Gastrocnemius medialis (tissue), 4 donors: ENCODE data around the gene FAM174A. TPM values are rescaled to one million over a fixed set of nuclear protein-coding genes. Genes with fewer than 3 reads are reported as not detected.

ENCODE experiments used
- ATAC-seq, 2 donors: fragments of 150-250 bp; one replicate each; pipeline ENCODE4 v1.9.1; 2016
- DNase-seq, 2 donors: peaks; one replicate each; pipeline ENCODE4 v3.0.0-alpha.2; 2019
- H3K27ac ChIP-seq, 4 donors: fragments of 200-600 bp; sonication (generic); 1 replicate in 1 of 4; 2 replicates in 3 of 4; pipeline ENCODE4 v1.5.1; 2016 to 2018; ENCODE audit warnings: mild to moderate bottlenecking in 2 of 4, moderate library complexity in 1 of 4
- H3K27me3 ChIP-seq, 3 donors: fragments of 200-600 bp; sonication (generic) in 2 of 3; 1 replicate in 1 of 3; 2 replicates in 2 of 3; pipeline versions ENCODE4 v1.5.1 to v1.6.0; 2016 to 2019; ENCODE audit warnings: mild to moderate bottlenecking in 1 of 3, moderate library complexity in 1 of 3
- H3K36me3 ChIP-seq, 2 donors: fragments of 200-600 bp; sonication (generic) in 1 of 2; one replicate each; pipeline ENCODE4 v1.5.1; 2017 to 2018
- H3K4me1 ChIP-seq, 2 donors: fragments of 200-600 bp; sonication (generic) in 1 of 2; one replicate each; pipeline ENCODE4 v1.5.1; 2016 to 2017; ENCODE audit warnings: mild to moderate bottlenecking in 2 of 2
- H3K4me3 ChIP-seq, 4 donors: fragments of 200-600 bp; sonication (generic) in 3 of 4; 1 replicate in 1 of 4; 2 replicates in 3 of 4; pipeline ENCODE4 v1.5.1; 2016 to 2019; ENCODE audit warnings: mild to moderate bottlenecking in 2 of 4
- H3K9me3 ChIP-seq, 3 donors: fragments of 200-600 bp; sonication (generic) in 2 of 3; 1 replicate in 1 of 3; 2 replicates in 2 of 3; pipeline ENCODE4 v1.5.1; 2016 to 2019
- POLR2A ChIP-seq, 2 donors: fragments of 450-650 bp; IDR thresholded peaks; one replicate each; pipeline ENCODE4 v1.6.1; 2017; ENCODE audit warnings: antibody characterized with exemption in 2 of 2, mild to moderate bottlenecking in 2 of 2, moderate library complexity in 2 of 2
- in situ Hi-C, 4 donors: fragments of 200-750 bp; cut with MboI; loops; one replicate each; pipeline versions ENCODE4 v1.15.0 to v1.8.0; 2017; ENCODE audit warnings: low sequenced_read_pairs in 4 of 4
- intact Hi-C: fragments of 100-400 bp; cut with DNase I; formaldehyde crosslinking; loops from one replicate; pipeline ENCODE4 v1.15.1; 2023; ENCODE audit warnings: low total_unique reads
- total RNA-seq, 4 donors: library from RNA; depleted of rRNA; stranded (reverse); fragments of >200 nt; gene quantifications; one replicate each; pipeline versions ENCODE4 v1.1.0 to v1.2.3, GENCODE V29; 2016
- TF ChIP-seq, protein P1 (sequence below), 5 experiments: fragments of 450-650 bp in 3 of 5; fragments of 200-600 bp in 2 of 5; sonication (generic) in 2 of 5; IDR thresholded peaks in 4 of 5; conservative IDR thresholded peaks in 1 of 5; 1 replicate in 4 of 5; 2 replicates in 1 of 5; pipeline ENCODE4 v1.5.1; 2016 to 2019; ENCODE audit warnings: antibody characterized with exemption in 5 of 5, mild to moderate bottlenecking in 3 of 5, moderate library complexity in 3 of 5

Gene FAM174A
- total RNA-seq, 4 donors from 2014 or later: 51.4 to 68.3 (median 58.6) TPM

DNA sequence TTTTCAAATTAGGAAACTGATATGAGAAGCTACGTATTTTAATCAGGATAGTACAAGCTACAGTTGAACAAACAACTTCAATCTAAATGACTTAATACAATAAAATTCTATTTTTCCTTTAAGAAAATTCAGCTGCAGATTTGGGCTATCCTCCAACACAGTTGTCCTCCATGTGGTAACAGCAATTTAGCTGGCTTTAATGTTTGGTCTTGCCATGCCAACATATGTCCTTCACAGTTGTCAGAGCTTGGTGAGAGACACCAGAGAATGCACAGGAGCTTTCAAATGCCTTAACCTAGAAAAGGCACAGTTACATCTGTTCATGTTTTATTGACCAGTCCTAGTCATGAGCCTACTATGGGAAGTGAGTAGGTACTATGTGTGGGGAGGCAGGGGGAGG is 10.8 kb downstream of the FAM174A start:
- Histone ChIP-seq H3K4me1 (peaks cover 45 to 54% of the 10 kb centered on the region in 2 donors), H3K27me3 (no peaks in the 10 kb centered on the region), H3K4me3 (no peak overlapping the region), H3K36me3 (no peaks in the 10 kb centered on the region), H3K9me3 (no peaks in the 10 kb centered on the region), H3K27ac (no peak overlapping the region)
- no peak for DNase-seq
- no peak for ATAC-seq
- in situ Hi-C loops (no loop called here), intact Hi-C loops (no loop called here)
- TF ChIP-seq, protein P1, sequence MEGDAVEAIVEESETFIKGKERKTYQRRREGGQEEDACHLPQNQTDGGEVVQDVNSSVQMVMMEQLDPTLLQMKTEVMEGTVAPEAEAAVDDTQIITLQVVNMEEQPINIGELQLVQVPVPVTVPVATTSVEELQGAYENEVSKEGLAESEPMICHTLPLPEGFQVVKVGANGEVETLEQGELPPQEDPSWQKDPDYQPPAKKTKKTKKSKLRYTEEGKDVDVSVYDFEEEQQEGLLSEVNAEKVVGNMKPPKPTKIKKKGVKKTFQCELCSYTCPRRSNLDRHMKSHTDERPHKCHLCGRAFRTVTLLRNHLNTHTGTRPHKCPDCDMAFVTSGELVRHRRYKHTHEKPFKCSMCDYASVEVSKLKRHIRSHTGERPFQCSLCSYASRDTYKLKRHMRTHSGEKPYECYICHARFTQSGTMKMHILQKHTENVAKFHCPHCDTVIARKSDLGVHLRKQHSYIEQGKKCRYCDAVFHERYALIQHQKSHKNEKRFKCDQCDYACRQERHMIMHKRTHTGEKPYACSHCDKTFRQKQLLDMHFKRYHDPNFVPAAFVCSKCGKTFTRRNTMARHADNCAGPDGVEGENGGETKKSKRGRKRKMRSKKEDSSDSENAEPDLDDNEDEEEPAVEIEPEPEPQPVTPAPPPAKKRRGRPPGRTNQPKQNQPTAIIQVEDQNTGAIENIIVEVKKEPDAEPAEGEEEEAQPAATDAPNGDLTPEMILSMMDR (IDR thresholded peaks at IDR 0.05 in 4 of 5, conservative IDR thresholded peaks at IDR 0.05 in 1 of 5): no peak
- TF ChIP-seq POLR2A (IDR thresholded peaks at IDR 0.05): no peak

GRCh38 chr5:100550531-100551051 is 15.4 kb downstream of the FAM174A start:
- TF ChIP-seq POLR2A (IDR thresholded peaks at IDR 0.05): no peak
- TF ChIP-seq, protein P1 (IDR thresholded peaks at IDR 0.05 in 4 of 5, conservative IDR thresholded peaks at IDR 0.05 in 1 of 5): no peak
- Histone ChIP-seq H3K9me3 (no peaks in the 10 kb centered on the region), H3K36me3 (no peaks in the 10 kb centered on the region), H3K27ac (peak overlapping the region; percentile 66 to 87 (median 77)), H3K4me3 (peak overlapping the region in 1 of 4 donors; percentile 7), H3K4me1 (peaks cover 39 to 55% of the 10 kb centered on the region in 2 donors), H3K27me3 (no peaks in the 10 kb centered on the region)
- peak; percentile 96 for ATAC-seq
- in situ Hi-C loops (no loop called here), intact Hi-C loops (loop anchor here (1.0 kb wide), 1 partner anchor 15 kb away; the partner anchor contains the start of gene FAM174A)
- DNase-seq: peak; percentile 56 to 57

GRCh38 chr5:100551183-100551582 is 16.0 kb downstream of the FAM174A start:
- intact Hi-C loops (no loop called here), in situ Hi-C loops (no loop called here)
- DNase-seq: peak; percentile 4 to 20
- Histone ChIP-seq H3K9me3 (no peaks in the 10 kb centered on the region), H3K36me3 (no peaks in the 10 kb centered on the region), H3K4me1 (peaks cover 34 to 51% of the 10 kb centered on the region in 2 donors), H3K4me3 (no peak overlapping the region), H3K27ac (peak overlapping the region; percentile 66 to 87 (median 77)), H3K27me3 (no peaks in the 10 kb centered on the region)
- TF ChIP-seq, protein P1 (IDR thresholded peaks at IDR 0.05 in 4 of 5, conservative IDR thresholded peaks at IDR 0.05 in 1 of 5): no peak
- no peak for TF ChIP-seq POLR2A (IDR thresholded peaks at IDR 0.05)
- peak; percentile 35 to 63 for ATAC-seq

- Histone ChIP-seq H3K27me3 (no peaks in the 10 kb centered on the region), H3K4me3 (no peak overlapping the region), H3K27ac (no peak overlapping the region), H3K4me1 (peaks cover 27 to 39% of the 10 kb centered on the region in 2 donors), H3K9me3 (no peaks in the 10 kb centered on the region), H3K36me3 (no peaks in the 10 kb centered on the region)
- intact Hi-C loops (no loop called here), in situ Hi-C loops (no loop called here)
- TF ChIP-seq POLR2A (IDR thresholded peaks at IDR 0.05): no peak
- TF ChIP-seq, protein P1 (IDR thresholded peaks at IDR 0.05 in 4 of 5, conservative IDR thresholded peaks at IDR 0.05 in 1 of 5): no peak
- no peak for ATAC-seq
- DNase-seq: no peak
Measured at GRCh38 chr5:100553209-100553608, 18.0 kb downstream of the FAM174A start.

- ATAC-seq (no peak), DNase-seq (no peak)
- in situ Hi-C loops: no loop called here
- Histone ChIP-seq H3K4me3 (no peak overlapping the region), H3K9me3 (no peaks in the 10 kb centered on the region), H3K4me1 (no peaks in the 10 kb centered on the region), H3K27me3 (no peaks in the 10 kb centered on the region), H3K36me3 (peaks cover 0 to 23% of the 10 kb centered on the region in 2 donors), H3K27ac (no peak overlapping the region)
- TF ChIP-seq, protein P1 (IDR thresholded peaks at IDR 0.05 in 4 of 5, conservative IDR thresholded peaks at IDR 0.05 in 1 of 5): no peak
- no peak for TF ChIP-seq POLR2A (IDR thresholded peaks at IDR 0.05)
- intact Hi-C loops: no loop called here
Measured at GRCh38 chr5:100560860-100561259, 25.7 kb downstream of the FAM174A start.
